NCI-H2107 treated with DMSO at 0.1 percent for 48 hours (cell line): ENCODE measurements around the gene FAM78B.

ENCODE experiments used
- DNase-seq: peaks from one replicate; lab custom pipeline; 2025; ENCODE audit not compliant: unreplicated experiment; lab: John Stamatoyannopoulos, UW

FAM78B gene

GRCh38 chr1:166120281-166120680 lies 46.5 kb downstream of the FAM78B start:
- DNase-seq, result no peak

- DNase-seq, result no peak
These were observed 47.3 kb downstream of the FAM78B start for GRCh38 chr1:166119471-166119965.

- no peak for DNase-seq
These were observed 49.0 kb downstream of the FAM78B start for GRCh38 chr1:166117776-166118175.

- no peak for DNase-seq
These were observed 50.8 kb downstream of the FAM78B start for GRCh38 chr1:166116026-166116425.

GRCh38 chr1:166114419-166114818 lies 52.4 kb downstream of the FAM78B start:
- no peak for DNase-seq

GRCh38 chr1:166113630-166114029 lies 53.2 kb downstream of the FAM78B start:
- no peak for DNase-seq

- DNase-seq, result no peak
These were observed 53.8 kb downstream of the FAM78B start for GRCh38 chr1:166113031-166113430.

GRCh38 chr1:166112425-166112824 lies 54.4 kb downstream of the FAM78B start:
- DNase-seq, result no peak

- no peak for DNase-seq
These were observed 55.4 kb downstream of the FAM78B start for GRCh38 chr1:166111430-166111829.

GRCh38 chr1:166090244-166090643 lies 76.6 kb downstream of the FAM78B start:
- no peak for DNase-seq

- no peak for DNase-seq
These were observed 77.0 kb downstream of the FAM78B start for GRCh38 chr1:166089804-166090203.

GRCh38 chr1:166088572-166088955 lies 78.2 kb downstream of the FAM78B start:
- DNase-seq, result no peak

- no peak for DNase-seq
These were observed 78.8 kb downstream of the FAM78B start for GRCh38 chr1:166087734-166088571.

GRCh38 chr1:166086113-166086883 lies 80.5 kb downstream of the FAM78B start:
- DNase-seq, result no peak

- no peak for DNase-seq
These were observed 82.2 kb downstream of the FAM78B start for GRCh38 chr1:166084613-166085012.

GRCh38 chr1:166083887-166084286 lies 82.9 kb downstream of the FAM78B start:
- DNase-seq, result no peak

- no peak for DNase-seq
These were observed 84.2 kb downstream of the FAM78B start for GRCh38 chr1:166082601-166083000.

- DNase-seq, result no peak
These were observed 85.6 kb downstream of the FAM78B start for GRCh38 chr1:166080967-166081870.

- no peak for DNase-seq
These were observed 86.4 kb downstream of the FAM78B start for GRCh38 chr1:166080277-166080966.

GRCh38 chr1:166079276-166079675 lies 87.5 kb downstream of the FAM78B start:
- no peak for DNase-seq
